GM21825 (cell line): Measurements from ENCODE around the gene RPS6KL1.

ENCODE experiments used
- ATAC-seq: cut with Tn5 transposase; IDR thresholded peaks from one replicate; pipeline ENCODE4 v1.9.1; 2021; ENCODE audit warnings: mild to moderate bottlenecking, moderate library complexity; ENCODE audit not compliant: unreplicated experiment

The RPS6KL1 gene

DNA sequence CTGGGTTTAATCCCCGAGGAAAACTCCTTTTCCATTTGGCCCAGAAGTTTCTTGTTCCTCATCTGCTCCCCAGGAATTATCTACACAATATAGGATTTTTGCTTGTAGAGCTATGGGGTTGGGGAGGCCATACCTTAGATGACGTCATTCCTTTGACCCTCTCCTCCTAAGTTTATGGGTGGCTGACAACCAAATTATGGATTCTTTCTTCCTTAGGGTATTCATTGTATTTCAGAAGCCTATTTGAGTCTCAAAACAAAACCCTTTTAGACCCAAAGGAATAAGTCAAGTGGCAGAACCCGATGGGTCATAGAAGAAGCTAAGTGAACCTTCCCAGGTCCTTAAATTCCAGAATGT is 61.3 kb downstream of the RPS6KL1 start:
- no peak for ATAC-seq

DNA sequence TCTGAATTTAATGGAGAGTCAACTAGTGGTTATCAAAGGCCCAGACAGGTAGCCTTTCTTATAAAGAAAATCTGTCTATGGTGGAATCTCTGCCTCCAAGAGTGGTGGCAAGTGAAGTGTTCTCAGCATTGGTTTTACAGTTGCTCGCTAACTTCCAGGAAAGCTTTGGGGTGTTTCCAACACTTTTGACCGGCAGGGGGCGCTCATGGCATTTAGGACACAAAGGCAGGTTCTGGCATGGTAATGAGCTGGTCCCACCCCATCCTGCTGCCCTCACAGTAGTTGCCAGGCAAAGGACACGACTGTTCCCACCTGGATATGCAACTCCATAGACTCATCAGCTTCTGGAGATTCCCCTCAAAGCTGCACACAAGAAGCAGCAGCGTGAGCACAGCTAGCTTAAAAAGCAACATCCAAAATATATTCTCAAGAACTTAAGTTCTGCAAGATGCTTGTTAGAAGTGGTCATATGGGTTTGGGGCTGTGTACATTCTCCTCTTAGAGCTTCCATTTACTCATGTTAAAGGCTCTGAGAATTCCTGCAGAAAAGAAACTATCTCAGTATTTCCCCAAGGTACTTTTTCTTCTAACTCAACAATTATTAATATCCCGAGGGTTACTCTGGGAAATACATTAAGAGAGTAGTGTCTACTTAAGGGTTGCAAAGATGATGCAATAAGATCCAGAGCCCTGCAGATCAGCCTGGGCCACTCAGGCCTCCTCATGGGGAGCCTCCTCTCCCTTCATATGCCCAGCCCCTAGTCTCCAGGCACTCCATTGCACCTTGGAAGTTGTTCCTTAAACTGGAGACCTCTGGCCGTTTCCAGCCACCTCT is 61.9 kb downstream of the RPS6KL1 start:
- peak; percentile 69 for ATAC-seq

DNA sequence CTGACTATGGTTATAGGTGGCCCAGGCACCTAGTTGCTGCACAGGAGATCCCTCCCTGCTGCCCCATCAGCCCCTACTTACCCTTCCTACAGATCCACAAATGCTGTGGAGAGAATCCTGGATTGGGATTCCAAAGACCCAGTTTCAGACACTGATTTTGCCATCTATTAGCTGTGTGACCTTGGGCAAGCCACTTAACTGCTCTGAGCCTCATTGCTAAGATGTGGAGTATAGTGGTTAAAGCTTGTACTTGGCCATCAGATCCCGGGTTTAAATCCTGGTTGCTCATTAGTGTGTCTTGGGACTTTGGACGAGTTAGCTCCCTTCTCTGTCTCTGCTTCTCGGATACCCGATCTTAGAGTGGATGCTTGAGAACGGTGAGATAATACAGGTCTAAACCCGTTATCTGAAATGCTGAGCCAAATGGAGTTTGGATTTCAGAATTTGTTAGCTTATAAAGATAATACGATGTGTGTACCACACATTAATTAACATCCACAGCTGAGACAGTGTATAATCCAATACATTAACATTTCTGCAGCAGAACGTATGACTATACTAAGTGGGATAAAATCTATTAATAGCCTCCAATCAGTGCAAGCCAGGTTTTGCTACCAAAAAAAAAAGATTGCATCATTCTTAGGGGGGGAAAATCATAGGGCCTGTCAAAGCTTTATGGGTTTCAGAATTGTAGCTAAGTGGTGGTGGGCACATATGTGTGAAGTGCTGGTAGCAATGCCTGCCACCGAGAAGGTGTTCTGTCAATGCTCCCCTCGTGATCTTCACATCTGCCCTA is 63.1 kb downstream of the RPS6KL1 start:
- ATAC-seq, result no peak

DNA sequence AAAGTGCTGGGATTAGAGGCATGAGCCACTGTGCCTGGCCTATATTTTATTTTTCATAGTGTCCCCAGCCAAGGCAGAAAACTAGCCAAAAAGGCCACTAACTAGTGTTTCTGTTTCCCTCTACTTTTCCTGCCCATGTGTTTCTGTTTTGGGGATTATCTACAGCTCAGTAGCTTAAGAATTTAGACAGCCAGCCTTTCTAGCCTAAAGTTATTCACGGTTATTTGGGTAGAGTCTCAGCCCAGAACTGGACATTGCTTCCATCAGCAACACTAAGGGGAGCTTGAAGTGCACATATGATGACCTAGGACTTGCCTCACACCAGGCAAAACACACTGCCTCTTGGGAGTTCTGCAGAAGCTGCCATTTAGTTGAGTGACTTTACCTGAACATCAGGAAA is 65.0 kb downstream of the RPS6KL1 start:
- no peak for ATAC-seq

DNA sequence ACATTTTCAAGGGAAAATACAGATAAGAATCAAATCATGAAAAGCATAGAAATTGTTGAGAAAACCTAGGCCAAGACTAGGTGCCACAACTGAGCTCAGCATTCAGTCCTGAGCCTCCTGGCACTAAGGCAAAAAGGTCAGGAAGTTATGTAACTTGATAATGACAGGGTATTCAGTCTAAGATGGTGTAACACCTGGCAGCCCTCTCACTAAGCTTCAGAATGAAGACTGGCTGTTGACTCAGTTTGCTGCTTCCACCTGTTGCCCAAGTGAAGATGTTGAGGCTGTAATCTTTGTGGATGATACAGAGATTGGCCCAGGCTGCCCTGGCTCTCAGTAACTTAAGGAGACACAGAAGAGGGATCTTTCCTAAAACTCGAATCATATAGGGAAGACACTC is 66.7 kb downstream of the RPS6KL1 start:
- no peak for ATAC-seq

DNA sequence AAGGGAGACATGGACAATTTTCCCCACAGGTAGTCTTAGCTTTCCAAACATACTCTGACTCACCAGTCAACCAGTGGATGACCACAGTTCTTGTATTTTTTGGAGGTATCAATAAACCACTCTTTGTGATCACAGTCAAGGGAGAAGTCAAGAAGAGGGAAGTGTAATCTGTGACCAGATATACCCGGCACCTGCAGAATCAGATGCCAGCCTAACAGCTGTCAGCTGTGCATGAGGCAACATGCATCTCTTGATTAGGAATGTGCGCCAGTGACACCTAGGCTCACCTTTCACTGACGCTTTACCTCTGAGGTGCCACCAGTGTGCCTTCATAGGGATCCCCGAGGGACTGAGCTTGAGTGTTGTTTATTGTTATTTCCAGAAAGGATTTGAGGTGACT is 67.1 kb downstream of the RPS6KL1 start:
- ATAC-seq, result no peak

DNA sequence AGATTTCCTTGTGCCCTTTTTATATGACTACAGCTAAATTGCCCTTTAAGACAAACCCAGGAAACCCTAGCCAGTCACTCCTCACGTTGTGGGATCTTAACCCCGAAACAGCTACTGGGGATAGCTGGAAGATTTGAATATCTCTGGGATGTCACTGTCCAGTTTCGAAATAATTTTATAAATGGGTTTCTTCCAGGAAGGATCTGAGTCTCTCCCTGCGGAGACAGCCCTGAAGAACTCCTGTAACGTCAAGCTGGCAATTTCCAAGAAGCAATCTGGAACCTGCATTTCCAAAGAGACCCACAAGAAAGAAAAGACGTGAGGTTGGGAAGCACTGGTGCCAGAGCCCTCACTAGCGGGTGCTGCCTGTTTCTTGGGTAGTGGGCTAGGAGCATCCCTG is 68.0 kb downstream of the RPS6KL1 start:
- ATAC-seq, result no peak
